GM18498 (cell line): ENCODE measurements around the gene NDOR1.
A peak's percentile ranks its signal among the peaks of the same experiment; 100 is the strongest.
"Not testable (repeated sequence)": the region's sequence is repeated elsewhere in the genome, so short reads cannot be mapped to it uniquely, and the experiment has no call there.

Experiments used
- ATAC-seq: cut with Tn5 transposase; IDR thresholded peaks from one replicate; pipeline ENCODE4 v1.9.1; 2021; ENCODE audit warnings: mild to moderate bottlenecking, moderate library complexity; ENCODE audit not compliant: unreplicated experiment

Gene NDOR1

GRCh38 chr9:137229903-137230704 is 24.6 kb downstream of the NDOR1 start:
- no peak for ATAC-seq

GRCh38 chr9:137230705-137231371 is 25.3 kb downstream of the NDOR1 start, which contains the start of gene SLC34A3:
Gene SLC34A3 (plus strand): TSS chr9:137230901. CDS start chr9:137231703, 802 bp downstream.
- ATAC-seq, result no peak

- ATAC-seq, result no peak
Observed at GRCh38 chr9:137231372-137232039, 26.0 kb downstream of the NDOR1 start.

- ATAC-seq, result no peak
Observed at GRCh38 chr9:137232101-137232500, 26.6 kb downstream of the NDOR1 start.

- no peak for ATAC-seq
Observed at GRCh38 chr9:137232510-137232909, 27.0 kb downstream of the NDOR1 start.

GRCh38 chr9:137233143-137233980 is 27.9 kb downstream of the NDOR1 start:
- ATAC-seq, result no peak

- no peak for ATAC-seq
Observed at GRCh38 chr9:137234055-137234697, 28.7 kb downstream of the NDOR1 start.

- ATAC-seq, result no peak
Observed at GRCh38 chr9:137234758-137235423, 29.4 kb downstream of the NDOR1 start.

- no peak for ATAC-seq
Observed at GRCh38 chr9:137235424-137236237, 30.1 kb downstream of the NDOR1 start.

- no peak for ATAC-seq
Observed at GRCh38 chr9:137236238-137236935, 30.9 kb downstream of the NDOR1 start.

- no peak for ATAC-seq
Observed at GRCh38 chr9:137236936-137237421, 31.5 kb downstream of the NDOR1 start.

- no peak for ATAC-seq
Observed at GRCh38 chr9:137237759-137238726, 32.5 kb downstream of the NDOR1 start.

- ATAC-seq, result not testable (repeated sequence)
Observed at GRCh38 chr9:137239541-137240200, 34.2 kb downstream of the NDOR1 start.

GRCh38 chr9:137240318-137240840 is 34.9 kb downstream of the NDOR1 start:
- ATAC-seq, result peak; percentile 26

GRCh38 chr9:137240841-137241489 is 35.5 kb downstream of the NDOR1 start, which contains the start of gene TUBB4B:
Gene TUBB4B (plus strand): TSS chr9:137241287. CDS start chr9:137241361, 74 bp downstream.
- peak; percentile 71 for ATAC-seq
